Gastrocnemius medialis (tissue), 4 donors: Measurements from ENCODE around the gene TMEM72.

Experiments
- POLR2A ChIP-seq, 2 donors: fragments of 450-650 bp; IDR thresholded peaks; one replicate each; pipeline ENCODE4 v1.6.1; 2017; ENCODE audit warnings: antibody characterized with exemption in 2 of 2, mild to moderate bottlenecking in 2 of 2, moderate library complexity in 2 of 2
- TF ChIP-seq, protein P1 (sequence below), 5 experiments: fragments of 450-650 bp in 3 of 5; fragments of 200-600 bp in 2 of 5; sonication (generic) in 2 of 5; IDR thresholded peaks in 4 of 5; conservative IDR thresholded peaks in 1 of 5; 1 replicate in 4 of 5; 2 replicates in 1 of 5; pipeline ENCODE4 v1.5.1; 2016 to 2019; ENCODE audit warnings: antibody characterized with exemption in 5 of 5, mild to moderate bottlenecking in 3 of 5, moderate library complexity in 3 of 5

DNA sequence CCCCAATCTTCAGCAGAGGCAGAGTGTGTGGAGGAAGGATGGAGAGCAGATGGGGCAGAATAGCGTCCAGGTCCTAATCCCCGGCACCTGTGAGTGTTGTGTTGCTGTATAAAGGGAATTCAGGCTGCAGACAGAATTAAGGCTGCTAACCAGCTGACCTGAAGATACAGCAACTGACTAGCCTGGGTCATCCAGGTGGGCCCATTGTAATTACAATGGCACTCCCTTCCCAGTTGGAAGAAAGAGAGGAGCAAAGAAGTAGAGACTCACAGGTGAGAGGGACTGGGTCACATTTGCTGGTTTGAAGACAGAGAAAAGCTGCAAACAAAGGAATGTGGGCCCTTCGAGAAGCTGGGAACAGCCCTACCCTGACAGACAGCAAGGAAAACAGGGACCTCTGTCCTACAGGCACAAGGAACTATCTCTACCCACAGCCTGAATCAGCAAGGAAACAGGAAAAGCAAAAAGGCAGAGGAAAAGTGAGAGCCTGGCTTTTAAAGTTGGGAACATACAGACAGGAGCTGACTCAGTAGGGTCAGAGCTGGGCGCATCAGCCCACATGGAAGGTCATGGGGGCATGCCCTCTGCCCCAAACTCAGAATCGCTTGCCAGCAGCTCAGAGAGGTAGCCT lies 11.6 kb upstream of the TMEM72 start:
- TF ChIP-seq POLR2A (IDR thresholded peaks at IDR 0.05): no peak
- TF ChIP-seq, protein P1, sequence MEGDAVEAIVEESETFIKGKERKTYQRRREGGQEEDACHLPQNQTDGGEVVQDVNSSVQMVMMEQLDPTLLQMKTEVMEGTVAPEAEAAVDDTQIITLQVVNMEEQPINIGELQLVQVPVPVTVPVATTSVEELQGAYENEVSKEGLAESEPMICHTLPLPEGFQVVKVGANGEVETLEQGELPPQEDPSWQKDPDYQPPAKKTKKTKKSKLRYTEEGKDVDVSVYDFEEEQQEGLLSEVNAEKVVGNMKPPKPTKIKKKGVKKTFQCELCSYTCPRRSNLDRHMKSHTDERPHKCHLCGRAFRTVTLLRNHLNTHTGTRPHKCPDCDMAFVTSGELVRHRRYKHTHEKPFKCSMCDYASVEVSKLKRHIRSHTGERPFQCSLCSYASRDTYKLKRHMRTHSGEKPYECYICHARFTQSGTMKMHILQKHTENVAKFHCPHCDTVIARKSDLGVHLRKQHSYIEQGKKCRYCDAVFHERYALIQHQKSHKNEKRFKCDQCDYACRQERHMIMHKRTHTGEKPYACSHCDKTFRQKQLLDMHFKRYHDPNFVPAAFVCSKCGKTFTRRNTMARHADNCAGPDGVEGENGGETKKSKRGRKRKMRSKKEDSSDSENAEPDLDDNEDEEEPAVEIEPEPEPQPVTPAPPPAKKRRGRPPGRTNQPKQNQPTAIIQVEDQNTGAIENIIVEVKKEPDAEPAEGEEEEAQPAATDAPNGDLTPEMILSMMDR (IDR thresholded peaks at IDR 0.05 in 4 of 5, conservative IDR thresholded peaks at IDR 0.05 in 1 of 5): no peak
